Measurements from ENCODE around the gene FANCC. TPM values are rescaled to one million over a fixed set of nuclear protein-coding genes. Genes with fewer than 3 reads are reported as not detected.
A peak's percentile ranks its signal among the peaks of the same experiment; 100 is the strongest.

The FANCC gene
- total RNA-seq, 2 donors from 2014 or later, result 17.6 to 23.5 TPM

GRCh38 chr9:95127249-95128176 lies 190.0 kb downstream of the FANCC start:
- Mint-ChIP-seq H3K27ac (no peak overlapping the region), H3K4me1 (peaks cover 33% of the 10 kb centered on the region), H3K27me3 (ENCODE audit: insufficient read depth) (no peaks in the 10 kb centered on the region), H3K9me3 (no peaks in the 10 kb centered on the region), H3K36me3 (ENCODE audit: low read depth) (peaks cover 10% of the 10 kb centered on the region), H3K4me3 (peak overlapping the region; percentile 53)
- H3K27me3 ChIP-seq (ENCODE audit: control insufficient read depth, insufficient read depth, low read length, poor library complexity, severe bottlenecking), result no peaks in the 10 kb centered on the region
- 41 to 53% methylated on average over 28 to 35 of the region's 35 CpGs for WGBS, 2 experiments (ENCODE audit: insufficient coverage in 1 of 2, insufficient read length in 1 of 2)
- H3K9me3 ChIP-seq (ENCODE audit: control insufficient read depth, low read length), result no peaks in the 10 kb centered on the region
- H3K36me3 ChIP-seq (ENCODE audit: control insufficient read depth, insufficient read depth, low read length), result no peaks in the 10 kb centered on the region
- H3K27ac ChIP-seq (ENCODE audit: low read depth, low read length), result no peak overlapping the region
- peaks cover 11% of the 10 kb centered on the region for H3K4me1 ChIP-seq (ENCODE audit: control insufficient read depth, insufficient read depth, low read length)
- no peak overlapping the region for H3K4me3 ChIP-seq (ENCODE audit: low read length)
- no peak overlapping the region for H3K9ac ChIP-seq (ENCODE audit: extremely low read depth, low read length, poor library complexity, severe bottlenecking)
- TF ChIP-seq CTCF (conservative IDR thresholded peaks at IDR 0.05), result peak; percentile 97
- DNase-seq, result peak; percentile 96

- peak overlapping the region; percentile 53 for H3K4me3 Mint-ChIP-seq
- H3K9me3 ChIP-seq (ENCODE audit: control insufficient read depth, low read length), result no peaks in the 10 kb centered on the region
- no peak for DNase-seq
- H3K36me3 ChIP-seq (ENCODE audit: control insufficient read depth, insufficient read depth, low read length), result no peaks in the 10 kb centered on the region
- H3K4me3 ChIP-seq (ENCODE audit: low read length), result no peak overlapping the region
- H3K4me1 Mint-ChIP-seq, result peaks cover 33% of the 10 kb centered on the region
- TF ChIP-seq CTCF (conservative IDR thresholded peaks at IDR 0.05), result no peak
- H3K9ac ChIP-seq (ENCODE audit: extremely low read depth, low read length, poor library complexity, severe bottlenecking), result no peak overlapping the region
- peaks cover 11% of the 10 kb centered on the region for H3K4me1 ChIP-seq (ENCODE audit: control insufficient read depth, insufficient read depth, low read length)
- no peaks in the 10 kb centered on the region for H3K27me3 Mint-ChIP-seq (ENCODE audit: insufficient read depth)
- no peak overlapping the region for H3K27ac Mint-ChIP-seq
- no peak overlapping the region for H3K27ac ChIP-seq (ENCODE audit: low read depth, low read length)
- peaks cover 11% of the 10 kb centered on the region for H3K36me3 Mint-ChIP-seq (ENCODE audit: low read depth)
- 94 to 95% methylated on average over 6 to 8 of the region's 9 CpGs for WGBS, 2 experiments (ENCODE audit: insufficient coverage in 1 of 2, insufficient read length in 1 of 2)
- no peaks in the 10 kb centered on the region for H3K27me3 ChIP-seq (ENCODE audit: control insufficient read depth, insufficient read depth, low read length, poor library complexity, severe bottlenecking)
- H3K9me3 Mint-ChIP-seq, result no peaks in the 10 kb centered on the region
These were observed 190.8 kb downstream of the FANCC start for GRCh38 chr9:95126739-95127138.

GRCh38 chr9:95125652-95126051 lies 191.9 kb downstream of the FANCC start:
- no peaks in the 10 kb centered on the region for H3K27me3 Mint-ChIP-seq (ENCODE audit: insufficient read depth)
- no peak overlapping the region for H3K27ac Mint-ChIP-seq
- H3K36me3 ChIP-seq (ENCODE audit: control insufficient read depth, insufficient read depth, low read length), result peaks cover 3% of the 10 kb centered on the region
- no peak overlapping the region for H3K9ac ChIP-seq (ENCODE audit: extremely low read depth, low read length, poor library complexity, severe bottlenecking)
- H3K27ac ChIP-seq (ENCODE audit: low read depth, low read length), result no peak overlapping the region
- no peaks in the 10 kb centered on the region for H3K9me3 Mint-ChIP-seq
- peaks cover 22% of the 10 kb centered on the region for H3K4me1 Mint-ChIP-seq
- H3K4me3 ChIP-seq (ENCODE audit: low read length), result no peak overlapping the region
- H3K4me1 ChIP-seq (ENCODE audit: control insufficient read depth, insufficient read depth, low read length), result peaks cover 6% of the 10 kb centered on the region
- no peak for TF ChIP-seq CTCF (conservative IDR thresholded peaks at IDR 0.05)
- no peak overlapping the region for H3K4me3 Mint-ChIP-seq
- H3K27me3 ChIP-seq (ENCODE audit: control insufficient read depth, insufficient read depth, low read length, poor library complexity, severe bottlenecking), result no peaks in the 10 kb centered on the region
- DNase-seq, result no peak
- H3K36me3 Mint-ChIP-seq (ENCODE audit: low read depth), result peaks cover 13% of the 10 kb centered on the region
- no peaks in the 10 kb centered on the region for H3K9me3 ChIP-seq (ENCODE audit: control insufficient read depth, low read length)
- WGBS, 2 experiments (ENCODE audit: insufficient coverage in 1 of 2, insufficient read length in 1 of 2), result 63 to 85% methylated on average over 1 to 3 of the region's 3 CpGs
